Astrocyte (in vitro differentiated cells and primary cell): ENCODE measurements around the gene TMEM273.

Experiments used
- CTCF ChIP-seq: IDR thresholded peaks from 2 replicates; pipeline ENCODE4 v1.5.1; 2011; ENCODE audit warnings: low read depth, mild to moderate bottlenecking, inconsistent platforms, low read length, moderate library complexity; ENCODE audit not compliant: insufficient read depth
- EZH2 ChIP-seq: IDR thresholded peaks from 2 replicates; pipeline ENCODE4 v1.6.1; 2012; ENCODE audit warnings: mild to moderate bottlenecking, low read length, inconsistent platforms; ENCODE audit not compliant: insufficient read depth

DNA sequence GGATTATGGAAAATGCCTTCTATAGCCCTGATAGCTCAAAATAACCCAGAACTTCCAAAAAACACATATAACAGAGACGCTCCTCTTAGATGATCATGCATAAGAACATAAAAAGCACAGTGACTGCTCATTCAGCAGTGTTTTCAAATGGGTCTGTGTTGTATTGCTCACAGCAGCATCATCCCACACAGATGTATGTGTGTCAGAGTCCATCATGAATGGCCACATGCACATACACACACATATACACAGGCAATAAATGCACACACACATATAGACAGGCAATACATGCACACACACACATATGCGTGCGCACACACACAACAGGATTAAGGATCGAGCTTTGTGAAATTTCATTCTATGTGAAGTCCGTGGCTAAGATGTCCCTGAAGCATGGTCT is 26.1 kb downstream of the TMEM273 start:
- TF ChIP-seq CTCF (no peak), EZH2 (no peak)
